GM23248 (cell line): Measurements from ENCODE around the gene CLCF1.

Experiments used
- EZH2 ChIP-seq: fragments of 200-600 bp; sonication (generic); IDR thresholded peaks from 2 replicates; pipeline ENCODE4 v1.6.1; 2018; ENCODE audit warnings: antibody characterized with exemption, mild to moderate bottlenecking; ENCODE audit not compliant: insufficient read depth, poor library complexity, severe bottlenecking
- EZH2phosphoT487 ChIP-seq: fragments of 200-600 bp; sonication (generic); IDR thresholded peaks from 2 replicates; pipeline ENCODE4 v1.6.1; 2018; ENCODE audit warnings: antibody characterized with exemption, moderate library complexity, mild to moderate bottlenecking, low read depth; ENCODE audit not compliant: insufficient read depth

DNA sequence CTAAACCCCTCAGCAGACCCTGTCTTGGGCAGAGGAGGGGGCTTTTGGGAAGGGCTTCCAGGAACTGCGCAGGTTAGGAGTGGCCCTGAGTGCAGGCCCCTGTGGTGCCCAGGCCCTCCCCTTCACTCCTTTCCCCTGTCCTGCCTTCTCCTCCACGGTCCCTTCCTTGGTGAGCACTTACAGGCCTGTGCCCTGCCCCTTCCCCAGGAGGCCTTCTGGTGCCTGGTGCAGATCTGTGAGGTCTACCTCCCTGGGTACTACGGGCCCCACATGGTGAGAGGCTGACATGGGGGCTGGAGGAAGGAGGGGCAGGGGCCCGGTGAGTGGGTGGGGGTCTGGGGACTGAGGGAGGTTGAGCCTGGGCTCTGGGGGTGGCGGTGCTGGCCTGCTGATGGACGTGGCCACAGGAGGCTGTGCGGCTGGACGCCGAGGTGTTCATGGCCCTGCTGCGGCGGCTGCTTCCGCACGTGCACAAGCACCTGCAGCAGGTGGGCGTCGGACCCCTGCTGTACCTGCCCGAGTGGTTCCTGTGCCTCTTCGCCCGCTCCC, 33.1 kb upstream of the CLCF1 start:
- TF ChIP-seq EZH2 (no peak), EZH2phosphoT487 (no peak)
